SK-N-SH treated with all-trans-retinoic acid at 6 μM for 48 hours (cell line): ENCODE measurements around the gene MMS19.

Experiments
- ATAC-seq: fragments of 200-7000 bp; cut with Tn5 transposase; 3 replicates; pipeline ENCODE4 v1.9.1; 2020; ENCODE audit warnings: mild to moderate bottlenecking, moderate library complexity
- ARNTL ChIP-seq: fragments of 450-650 bp; formaldehyde crosslinking; IDR thresholded peaks from 2 replicates; pipeline ENCODE4 v1.5.0; 2020; ENCODE audit warnings: low read depth, mild to moderate bottlenecking, moderate library complexity, borderline replicate concordance
- BACH2 ChIP-seq: fragments of 250-450 bp; sonication (Bioruptor Pico); IDR thresholded peaks from 2 replicates; pipeline ENCODE4 v1.9.0; 2021; ENCODE audit warnings: mild to moderate bottlenecking, borderline replicate concordance
- CSDC2 ChIP-seq: fragments of 250-450 bp; sonication (Bioruptor Pico); IDR thresholded peaks from 2 replicates; pipeline ENCODE4 v1.5.0; 2020; ENCODE audit warnings: mild to moderate bottlenecking, moderate library complexity
- OSR1 ChIP-seq: fragments of 250-450 bp; sonication (Bioruptor Pico); IDR thresholded peaks from 2 replicates; pipeline ENCODE4 v1.8.0; 2022; ENCODE audit warnings: moderate library complexity, mild to moderate bottlenecking, inconsistent platforms
- PPARA ChIP-seq: fragments of 250-450 bp; sonication (Bioruptor Pico); IDR thresholded peaks from 2 replicates; pipeline ENCODE4 v1.5.0; 2020; ENCODE audit warnings: mild to moderate bottlenecking, borderline replicate concordance
- RARB ChIP-seq: fragments of 250-450 bp; sonication (Bioruptor Pico); IDR thresholded peaks from 2 replicates; pipeline ENCODE4 v1.8.0; 2021; ENCODE audit warnings: mild to moderate bottlenecking, moderate library complexity
- SNAI2 ChIP-seq: fragments of 250-450 bp; sonication (Bioruptor Pico); IDR thresholded peaks from 2 replicates; pipeline ENCODE4 v1.5.0; 2020; ENCODE audit warnings: mild to moderate bottlenecking, moderate library complexity
- TCF4 ChIP-seq: fragments of 250-450 bp; sonication (Bioruptor Pico); IDR thresholded peaks from 2 replicates; pipeline ENCODE4 v1.8.0; 2021; ENCODE audit warnings: mild to moderate bottlenecking, moderate library complexity, borderline replicate concordance
- TOX ChIP-seq: fragments of 250-450 bp; sonication (Bioruptor Pico); IDR thresholded peaks from 2 replicates; pipeline ENCODE4 v1.8.0; 2021; ENCODE audit warnings: mild to moderate bottlenecking, moderate library complexity, borderline replicate concordance
- ZFP3 ChIP-seq: fragments of 250-450 bp; sonication (Bioruptor Pico); IDR thresholded peaks from 2 replicates; pipeline ENCODE4 v1.5.0; 2020; ENCODE audit warnings: mild to moderate bottlenecking, moderate library complexity
- ZFP30 ChIP-seq: fragments of 450-650 bp; formaldehyde crosslinking; IDR thresholded peaks from 2 replicates; pipeline ENCODE4 v1.5.0; 2022; ENCODE audit warnings: mild to moderate bottlenecking, moderate library complexity
- ZNF565 ChIP-seq: fragments of 450-650 bp; formaldehyde crosslinking; conservative IDR thresholded peaks from 2 replicates; pipeline ENCODE4 v1.5.0; 2020; ENCODE audit warnings: low read depth, mild to moderate bottlenecking, moderate library complexity
- ZNF70 ChIP-seq: fragments of 450-650 bp; formaldehyde crosslinking; IDR thresholded peaks from 2 replicates; pipeline ENCODE4 v1.5.0; 2020; ENCODE audit warnings: mild to moderate bottlenecking, moderate library complexity
- ZNF8 ChIP-seq: fragments of 450-650 bp; formaldehyde crosslinking; IDR thresholded peaks from 2 replicates; pipeline ENCODE4 v1.5.0; 2020; ENCODE audit warnings: mild to moderate bottlenecking, moderate library complexity
- TF ChIP-seq, protein P1 (sequence below): fragments of 250-450 bp; sonication (Bioruptor Pico); IDR thresholded peaks from 2 replicates; pipeline ENCODE4 v1.8.0; 2020; ENCODE audit warnings: mild to moderate bottlenecking, moderate library complexity, borderline replicate concordance
- TF ChIP-seq, protein P2 (sequence below): fragments of 250-450 bp; sonication (Bioruptor Pico); IDR thresholded peaks from 2 replicates; pipeline ENCODE4 v1.8.0; 2021; ENCODE audit warnings: low read depth, mild to moderate bottlenecking, moderate library complexity, borderline replicate concordance
- TF ChIP-seq, protein P3 (sequence below): fragments of 250-450 bp; sonication (Bioruptor Pico); IDR thresholded peaks from 2 replicates; pipeline ENCODE4 v1.5.1; 2021; ENCODE audit warnings: mild to moderate bottlenecking, moderate library complexity
- TF ChIP-seq, protein P4 (sequence below): fragments of 250-450 bp; sonication (Bioruptor Pico); IDR thresholded peaks from 2 replicates; pipeline ENCODE4 v1.5.0; 2020; ENCODE audit warnings: mild to moderate bottlenecking, moderate library complexity

Gene MMS19

DNA sequence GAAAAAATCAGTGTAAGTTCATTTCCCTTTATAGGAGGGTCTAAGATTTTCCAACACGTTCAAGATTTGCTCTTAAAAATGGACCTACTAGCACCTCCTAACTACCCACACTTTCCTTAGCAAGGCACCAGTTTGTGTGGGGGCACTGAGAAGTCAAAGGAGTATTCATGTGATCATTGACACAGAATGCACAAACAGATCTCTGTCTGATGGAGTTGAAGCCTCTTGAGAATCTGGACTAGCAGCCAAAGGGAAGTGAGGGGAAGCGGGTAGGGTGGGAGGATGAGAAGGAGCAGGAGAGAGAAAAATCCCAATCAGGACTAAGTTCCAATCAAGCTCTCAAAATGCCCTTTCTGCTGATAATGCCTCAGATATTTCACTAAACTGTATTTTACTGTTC lies 4.1 kb downstream of the MMS19 start:
- no peak for ATAC-seq
- TF ChIP-seq, protein P1, sequence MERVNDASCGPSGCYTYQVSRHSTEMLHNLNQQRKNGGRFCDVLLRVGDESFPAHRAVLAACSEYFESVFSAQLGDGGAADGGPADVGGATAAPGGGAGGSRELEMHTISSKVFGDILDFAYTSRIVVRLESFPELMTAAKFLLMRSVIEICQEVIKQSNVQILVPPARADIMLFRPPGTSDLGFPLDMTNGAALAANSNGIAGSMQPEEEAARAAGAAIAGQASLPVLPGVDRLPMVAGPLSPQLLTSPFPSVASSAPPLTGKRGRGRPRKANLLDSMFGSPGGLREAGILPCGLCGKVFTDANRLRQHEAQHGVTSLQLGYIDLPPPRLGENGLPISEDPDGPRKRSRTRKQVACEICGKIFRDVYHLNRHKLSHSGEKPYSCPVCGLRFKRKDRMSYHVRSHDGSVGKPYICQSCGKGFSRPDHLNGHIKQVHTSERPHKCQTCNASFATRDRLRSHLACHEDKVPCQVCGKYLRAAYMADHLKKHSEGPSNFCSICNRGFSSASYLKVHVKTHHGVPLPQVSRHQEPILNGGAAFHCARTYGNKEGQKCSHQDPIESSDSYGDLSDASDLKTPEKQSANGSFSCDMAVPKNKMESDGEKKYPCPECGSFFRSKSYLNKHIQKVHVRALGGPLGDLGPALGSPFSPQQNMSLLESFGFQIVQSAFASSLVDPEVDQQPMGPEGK (CRISPR knock-in tag): no peak
- TF ChIP-seq ZFP3 (CRISPR knock-in tag): no peak
- TF ChIP-seq, all 23 proteins: peak for 0

DNA sequence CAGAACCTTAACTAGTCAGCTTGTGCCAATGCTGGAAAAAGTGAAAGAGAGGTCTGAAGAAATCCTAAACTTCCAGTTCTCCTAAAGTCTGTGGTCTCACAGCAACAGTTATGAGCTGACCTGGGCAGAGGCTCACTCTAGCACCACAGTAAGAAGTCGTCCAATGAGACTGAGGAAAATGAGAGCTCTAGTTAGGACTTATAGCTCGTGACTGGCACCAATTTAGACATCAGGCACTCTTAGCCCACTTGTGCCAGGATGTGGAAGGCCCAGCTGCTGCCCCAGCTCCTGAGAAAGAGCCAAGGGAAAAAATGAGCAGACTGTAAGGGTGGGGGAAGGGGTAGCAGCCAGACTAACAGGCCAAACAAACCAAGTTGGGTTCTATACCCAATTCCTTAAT lies 7.6 kb downstream of the MMS19 start:
- no peak for TF ChIP-seq ZNF70 (CRISPR knock-in tag)
- TF ChIP-seq, protein P2, sequence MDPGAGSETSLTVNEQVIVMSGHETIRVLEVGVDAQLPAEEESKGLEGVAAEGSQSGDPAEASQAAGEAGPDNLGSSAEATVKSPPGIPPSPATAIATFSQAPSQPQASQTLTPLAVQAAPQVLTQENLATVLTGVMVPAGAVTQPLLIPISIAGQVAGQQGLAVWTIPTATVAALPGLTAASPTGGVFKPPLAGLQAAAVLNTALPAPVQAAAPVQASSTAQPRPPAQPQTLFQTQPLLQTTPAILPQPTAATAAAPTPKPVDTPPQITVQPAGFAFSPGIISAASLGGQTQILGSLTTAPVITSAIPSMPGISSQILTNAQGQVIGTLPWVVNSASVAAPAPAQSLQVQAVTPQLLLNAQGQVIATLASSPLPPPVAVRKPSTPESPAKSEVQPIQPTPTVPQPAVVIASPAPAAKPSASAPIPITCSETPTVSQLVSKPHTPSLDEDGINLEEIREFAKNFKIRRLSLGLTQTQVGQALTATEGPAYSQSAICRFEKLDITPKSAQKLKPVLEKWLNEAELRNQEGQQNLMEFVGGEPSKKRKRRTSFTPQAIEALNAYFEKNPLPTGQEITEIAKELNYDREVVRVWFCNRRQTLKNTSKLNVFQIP (CRISPR knock-in tag): no peak
- TF ChIP-seq TCF4 (CRISPR knock-in tag): no peak
- no peak for TF ChIP-seq ZNF565 (CRISPR knock-in tag)
- no peak for TF ChIP-seq ARNTL
- peak; percentile 35 for ATAC-seq

DNA sequence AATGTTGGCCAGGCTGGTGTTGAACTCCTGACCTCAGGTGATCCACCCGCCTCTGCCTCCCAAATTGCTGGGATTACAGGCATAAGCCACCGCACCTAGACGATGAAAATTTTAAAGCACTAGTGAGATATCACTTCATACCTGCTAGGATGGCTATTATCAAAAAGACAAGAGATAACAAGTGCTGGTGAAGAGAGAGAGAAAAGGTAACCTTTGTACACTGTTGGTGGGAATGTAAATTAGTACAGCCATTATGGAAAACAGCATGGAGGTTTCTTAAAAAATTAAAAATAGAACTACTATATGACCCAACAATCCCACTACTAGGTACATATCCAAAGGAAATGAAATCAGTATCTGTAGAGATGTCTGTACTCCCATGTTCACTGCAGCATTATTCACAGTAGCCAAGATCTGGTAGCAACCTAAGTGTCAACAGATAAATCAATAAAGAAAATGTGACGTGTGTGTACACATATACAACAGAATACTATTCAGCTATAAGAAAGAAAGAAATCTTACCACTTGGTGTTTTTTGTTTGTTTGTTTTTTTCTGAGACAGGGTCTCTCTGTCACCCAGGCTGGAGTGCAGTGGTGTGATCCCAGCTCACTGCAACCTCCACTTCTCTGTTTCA lies 12.5 kb downstream of the MMS19 start:
- ATAC-seq: no peak
- TF ChIP-seq, protein P3, sequence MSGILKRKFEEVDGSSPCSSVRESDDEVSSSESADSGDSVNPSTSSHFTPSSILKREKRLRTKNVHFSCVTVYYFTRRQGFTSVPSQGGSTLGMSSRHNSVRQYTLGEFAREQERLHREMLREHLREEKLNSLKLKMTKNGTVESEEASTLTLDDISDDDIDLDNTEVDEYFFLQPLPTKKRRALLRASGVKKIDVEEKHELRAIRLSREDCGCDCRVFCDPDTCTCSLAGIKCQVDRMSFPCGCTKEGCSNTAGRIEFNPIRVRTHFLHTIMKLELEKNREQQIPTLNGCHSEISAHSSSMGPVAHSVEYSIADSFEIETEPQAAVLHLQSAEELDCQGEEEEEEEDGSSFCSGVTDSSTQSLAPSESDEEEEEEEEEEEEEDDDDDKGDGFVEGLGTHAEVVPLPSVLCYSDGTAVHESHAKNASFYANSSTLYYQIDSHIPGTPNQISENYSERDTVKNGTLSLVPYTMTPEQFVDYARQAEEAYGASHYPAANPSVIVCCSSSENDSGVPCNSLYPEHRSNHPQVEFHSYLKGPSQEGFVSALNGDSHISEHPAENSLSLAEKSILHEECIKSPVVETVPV: no peak
- TF ChIP-seq ZNF70 (CRISPR knock-in tag) (no peak), TCF4 (CRISPR knock-in tag) (no peak), TOX (CRISPR knock-in tag) (no peak), ZNF8 (no peak), CSDC2 (no peak), BACH2 (CRISPR knock-in tag) (no peak), PPARA (CRISPR knock-in tag) (no peak), ZNF565 (CRISPR knock-in tag) (no peak), RARB (CRISPR knock-in tag) (no peak), SNAI2 (CRISPR knock-in tag) (no peak), ZFP30 (CRISPR knock-in tag) (no peak), ZFP3 (CRISPR knock-in tag) (no peak), OSR1 (no peak)
- TF ChIP-seq, protein P1 (CRISPR knock-in tag): no peak
- TF ChIP-seq, protein P2 (CRISPR knock-in tag): no peak
- TF ChIP-seq, protein P4, sequence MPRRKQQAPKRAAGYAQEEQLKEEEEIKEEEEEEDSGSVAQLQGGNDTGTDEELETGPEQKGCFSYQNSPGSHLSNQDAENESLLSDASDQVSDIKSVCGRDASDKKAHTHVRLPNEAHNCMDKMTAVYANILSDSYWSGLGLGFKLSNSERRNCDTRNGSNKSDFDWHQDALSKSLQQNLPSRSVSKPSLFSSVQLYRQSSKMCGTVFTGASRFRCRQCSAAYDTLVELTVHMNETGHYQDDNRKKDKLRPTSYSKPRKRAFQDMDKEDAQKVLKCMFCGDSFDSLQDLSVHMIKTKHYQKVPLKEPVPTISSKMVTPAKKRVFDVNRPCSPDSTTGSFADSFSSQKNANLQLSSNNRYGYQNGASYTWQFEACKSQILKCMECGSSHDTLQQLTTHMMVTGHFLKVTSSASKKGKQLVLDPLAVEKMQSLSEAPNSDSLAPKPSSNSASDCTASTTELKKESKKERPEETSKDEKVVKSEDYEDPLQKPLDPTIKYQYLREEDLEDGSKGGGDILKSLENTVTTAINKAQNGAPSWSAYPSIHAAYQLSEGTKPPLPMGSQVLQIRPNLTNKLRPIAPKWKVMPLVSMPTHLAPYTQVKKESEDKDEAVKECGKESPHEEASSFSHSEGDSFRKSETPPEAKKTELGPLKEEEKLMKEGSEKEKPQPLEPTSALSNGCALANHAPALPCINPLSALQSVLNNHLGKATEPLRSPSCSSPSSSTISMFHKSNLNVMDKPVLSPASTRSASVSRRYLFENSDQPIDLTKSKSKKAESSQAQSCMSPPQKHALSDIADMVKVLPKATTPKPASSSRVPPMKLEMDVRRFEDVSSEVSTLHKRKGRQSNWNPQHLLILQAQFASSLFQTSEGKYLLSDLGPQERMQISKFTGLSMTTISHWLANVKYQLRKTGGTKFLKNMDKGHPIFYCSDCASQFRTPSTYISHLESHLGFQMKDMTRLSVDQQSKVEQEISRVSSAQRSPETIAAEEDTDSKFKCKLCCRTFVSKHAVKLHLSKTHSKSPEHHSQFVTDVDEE (CRISPR knock-in tag): no peak
- TF ChIP-seq, all 23 proteins: peak for 0
